Measurements from ENCODE around the gene GBF1.
A peak's percentile ranks its signal among the peaks of the same experiment; 100 is the strongest.

Gene GBF1

GRCh38 chr10:102395400-102396316 is 150.3 kb downstream of the GBF1 start, which contains the start of gene NFKB2:
TSS of gene NFKB2 (plus strand) at chr10:102395705. CDS start at chr10:102395960, 255 bp downstream.
- ATAC-seq, result peak; percentile 64
- Mint-ChIP-seq H3K27me3 (no peaks in the 10 kb centered on the region), H3K27ac (peak within 1 kb of the TSS; percentile 99), H3K4me3 (peak within 1 kb of the TSS; percentile 94), H3K9me3 (no peaks in the 10 kb centered on the region), H3K36me3 (peaks cover 47% of the 10 kb centered on the region), H3K4me1 (peaks cover 62% of the 10 kb centered on the region)

- no peak for ATAC-seq
- peak overlapping the region; percentile 99 for H3K27ac Mint-ChIP-seq
- no peaks in the 10 kb centered on the region for H3K27me3 Mint-ChIP-seq
- no peaks in the 10 kb centered on the region for H3K9me3 Mint-ChIP-seq
- peaks cover 64% of the 10 kb centered on the region for H3K4me1 Mint-ChIP-seq
- H3K36me3 Mint-ChIP-seq, result peaks cover 52% of the 10 kb centered on the region
- H3K4me3 Mint-ChIP-seq, result peak overlapping the region; percentile 94
Measured at GRCh38 chr10:102396317-102396650, 151.0 kb downstream of the GBF1 start.

DNA sequence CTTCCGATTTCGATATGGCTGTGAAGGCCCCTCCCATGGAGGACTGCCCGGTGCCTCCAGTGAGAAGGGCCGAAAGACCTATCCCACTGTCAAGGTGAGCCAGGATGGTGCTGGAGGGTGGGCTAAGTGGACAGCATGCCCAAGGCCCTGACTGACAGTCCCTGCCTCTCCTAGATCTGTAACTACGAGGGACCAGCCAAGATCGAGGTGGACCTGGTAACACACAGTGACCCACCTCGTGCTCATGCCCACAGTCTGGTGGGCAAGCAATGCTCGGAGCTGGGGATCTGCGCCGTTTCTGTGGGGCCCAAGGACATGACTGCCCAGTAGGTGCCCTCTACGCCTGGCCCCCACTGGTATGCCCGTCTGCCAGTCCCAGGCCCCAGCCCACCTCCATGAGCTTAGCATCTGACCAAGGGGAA is 151.4 kb downstream of the GBF1 start:
- Mint-ChIP-seq H3K9me3 (no peaks in the 10 kb centered on the region), H3K4me3 (peak overlapping the region; percentile 94), H3K27me3 (no peaks in the 10 kb centered on the region), H3K27ac (peak overlapping the region; percentile 99), H3K4me1 (peaks cover 68% of the 10 kb centered on the region), H3K36me3 (peaks cover 56% of the 10 kb centered on the region)
- no peak for ATAC-seq

DNA sequence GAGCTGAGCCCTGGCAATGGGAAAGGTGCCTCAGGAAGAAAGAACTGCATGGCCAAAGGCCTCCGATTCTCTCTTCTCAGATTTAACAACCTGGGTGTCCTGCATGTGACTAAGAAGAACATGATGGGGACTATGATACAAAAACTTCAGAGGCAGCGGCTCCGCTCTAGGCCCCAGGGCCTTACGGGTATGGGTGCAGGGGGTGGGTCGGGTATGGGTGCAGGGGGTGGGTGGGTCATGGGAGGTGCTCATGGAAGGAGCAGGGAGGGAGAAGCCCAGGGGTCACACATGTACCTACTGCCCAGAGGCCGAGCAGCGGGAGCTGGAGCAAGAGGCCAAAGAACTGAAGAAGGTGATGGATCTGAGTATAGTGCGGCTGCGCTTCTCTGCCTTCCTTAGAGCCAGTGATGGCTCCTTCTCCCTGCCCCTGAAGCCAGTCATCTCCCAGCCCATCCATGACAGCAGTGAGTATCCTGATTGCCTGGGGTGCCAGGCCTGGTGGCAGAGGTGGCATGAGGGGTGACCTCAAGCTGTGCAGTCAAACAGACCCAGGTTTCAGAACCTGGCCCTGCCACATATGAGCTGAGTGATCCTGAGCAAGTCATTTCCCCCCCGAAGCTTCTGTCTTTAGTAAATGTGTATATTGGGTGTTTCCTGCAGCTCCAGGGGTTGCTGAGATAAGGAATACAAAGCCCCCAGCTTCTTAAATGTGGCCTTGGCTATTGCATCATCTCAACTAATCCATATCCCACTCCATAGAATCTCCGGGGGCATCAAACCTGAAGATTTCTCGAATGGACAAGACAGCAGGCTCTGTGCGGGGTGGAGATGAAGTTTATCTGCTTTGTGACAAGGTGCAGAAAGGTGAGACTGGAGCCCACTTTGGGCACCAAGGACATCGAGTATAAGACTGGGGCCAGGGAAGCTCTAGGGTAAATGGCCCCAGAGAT is 152.2 kb downstream of the GBF1 start:
- no peak for ATAC-seq
- peak overlapping the region; percentile 99 for H3K27ac Mint-ChIP-seq
- H3K4me1 Mint-ChIP-seq, result peaks cover 72% of the 10 kb centered on the region
- peaks cover 64% of the 10 kb centered on the region for H3K36me3 Mint-ChIP-seq
- H3K9me3 Mint-ChIP-seq, result no peaks in the 10 kb centered on the region
- peak overlapping the region; percentile 94 for H3K4me3 Mint-ChIP-seq
- no peaks in the 10 kb centered on the region for H3K27me3 Mint-ChIP-seq

GRCh38 chr10:102398172-102399020 is 153.1 kb downstream of the GBF1 start:
- H3K27me3 Mint-ChIP-seq, result no peaks in the 10 kb centered on the region
- H3K9me3 Mint-ChIP-seq, result no peaks in the 10 kb centered on the region
- peaks cover 66% of the 10 kb centered on the region for H3K36me3 Mint-ChIP-seq
- H3K4me3 Mint-ChIP-seq, result peak overlapping the region; percentile 94
- H3K4me1 Mint-ChIP-seq, result peaks cover 70% of the 10 kb centered on the region
- no peak for ATAC-seq
- peak overlapping the region; percentile 85 for H3K27ac Mint-ChIP-seq

DNA sequence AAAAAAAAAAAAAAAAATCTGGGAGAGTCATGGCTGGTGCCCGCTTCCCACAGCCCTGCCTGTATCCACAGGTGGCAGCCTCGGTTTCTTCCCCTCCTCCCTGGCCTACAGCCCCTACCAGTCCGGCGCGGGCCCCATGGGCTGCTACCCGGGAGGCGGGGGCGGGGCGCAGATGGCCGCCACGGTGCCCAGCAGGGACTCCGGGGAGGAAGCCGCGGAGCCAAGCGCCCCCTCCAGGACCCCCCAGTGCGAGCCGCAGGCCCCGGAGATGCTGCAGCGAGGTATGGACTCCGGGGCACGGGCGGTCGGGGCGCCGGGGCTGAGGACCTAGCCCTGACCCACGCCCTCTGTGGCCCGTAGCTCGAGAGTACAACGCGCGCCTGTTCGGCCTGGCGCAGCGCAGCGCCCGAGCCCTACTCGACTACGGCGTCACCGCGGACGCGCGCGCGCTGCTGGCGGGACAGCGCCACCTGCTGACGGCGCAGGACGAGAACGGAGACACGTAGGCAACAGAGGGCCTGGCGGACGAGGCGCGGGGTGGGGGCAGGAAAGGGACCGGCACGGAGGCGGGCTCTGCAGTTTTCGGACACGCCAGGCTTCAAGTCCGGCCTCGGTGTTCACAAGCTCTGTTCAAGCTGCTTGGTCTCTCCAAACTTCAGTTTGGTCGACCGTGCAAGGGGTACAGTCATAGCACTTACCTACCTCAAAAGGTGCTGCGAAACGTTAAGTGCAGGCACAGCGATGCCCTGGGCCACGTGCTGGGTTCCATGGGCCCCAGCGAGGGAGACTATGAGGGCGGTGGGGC is 154.1 kb downstream of the GBF1 start:
- H3K9me3 Mint-ChIP-seq, result no peaks in the 10 kb centered on the region
- H3K27ac Mint-ChIP-seq, result peak overlapping the region; percentile 85
- H3K4me1 Mint-ChIP-seq, result peaks cover 70% of the 10 kb centered on the region
- ATAC-seq, result peak; percentile 64
- H3K27me3 Mint-ChIP-seq, result no peaks in the 10 kb centered on the region
- peak overlapping the region; percentile 94 for H3K4me3 Mint-ChIP-seq
- H3K36me3 Mint-ChIP-seq, result peaks cover 66% of the 10 kb centered on the region

DNA sequence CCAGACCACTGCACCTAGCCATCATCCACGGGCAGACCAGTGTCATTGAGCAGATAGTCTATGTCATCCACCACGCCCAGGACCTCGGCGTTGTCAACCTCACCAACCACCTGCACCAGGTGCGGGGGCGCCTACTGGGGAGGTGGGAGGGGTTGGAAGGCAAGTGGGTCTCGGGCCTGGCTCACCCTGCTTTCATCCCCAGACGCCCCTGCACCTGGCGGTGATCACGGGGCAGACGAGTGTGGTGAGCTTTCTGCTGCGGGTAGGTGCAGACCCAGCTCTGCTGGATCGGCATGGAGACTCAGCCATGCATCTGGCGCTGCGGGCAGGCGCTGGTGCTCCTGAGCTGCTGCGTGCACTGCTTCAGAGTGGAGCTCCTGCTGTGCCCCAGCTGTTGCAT is 154.7 kb downstream of the GBF1 start:
- Mint-ChIP-seq H3K9me3 (no peaks in the 10 kb centered on the region), H3K4me3 (peak overlapping the region; percentile 94), H3K4me1 (peaks cover 70% of the 10 kb centered on the region), H3K27me3 (no peaks in the 10 kb centered on the region), H3K27ac (peak overlapping the region; percentile 85), H3K36me3 (peaks cover 66% of the 10 kb centered on the region)
- ATAC-seq, result no peak

DNA sequence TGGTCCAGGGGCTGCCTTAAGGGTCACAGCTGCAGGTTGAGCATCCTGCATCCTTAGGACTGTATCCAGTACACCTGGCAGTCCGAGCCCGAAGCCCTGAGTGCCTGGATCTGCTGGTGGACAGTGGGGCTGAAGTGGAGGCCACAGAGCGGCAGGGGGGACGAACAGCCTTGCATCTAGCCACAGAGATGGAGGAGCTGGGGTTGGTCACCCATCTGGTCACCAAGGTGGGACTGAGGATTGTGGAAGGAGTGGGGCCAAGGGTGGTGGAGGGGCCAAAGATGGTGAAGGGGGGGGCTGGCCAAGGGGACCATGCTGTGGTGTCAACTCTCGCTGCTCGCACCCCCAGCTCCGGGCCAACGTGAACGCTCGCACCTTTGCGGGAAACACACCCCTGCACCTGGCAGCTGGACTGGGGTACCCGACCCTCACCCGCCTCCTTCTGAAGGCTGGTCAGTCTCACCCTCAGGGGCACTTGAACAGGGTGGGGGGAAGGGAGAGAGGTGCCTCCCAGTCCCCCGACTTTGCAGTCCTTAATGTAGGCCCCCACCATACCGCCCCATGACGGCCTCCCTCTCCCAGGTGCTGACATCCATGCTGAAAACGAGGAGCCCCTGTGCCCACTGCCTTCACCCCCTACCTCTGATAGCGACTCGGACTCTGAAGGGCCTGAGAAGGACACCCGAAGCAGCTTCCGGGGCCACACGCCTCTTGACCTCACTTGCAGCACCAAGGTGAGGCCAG is 155.4 kb downstream of the GBF1 start:
- Mint-ChIP-seq H3K36me3 (peaks cover 66% of the 10 kb centered on the region), H3K4me1 (peaks cover 70% of the 10 kb centered on the region), H3K4me3 (peak overlapping the region; percentile 94), H3K27me3 (no peaks in the 10 kb centered on the region), H3K9me3 (no peaks in the 10 kb centered on the region), H3K27ac (no peak overlapping the region)
- ATAC-seq, result no peak

GRCh38 chr10:102401342-102401654 is 156.0 kb downstream of the GBF1 start:
- no peak for ATAC-seq

DNA sequence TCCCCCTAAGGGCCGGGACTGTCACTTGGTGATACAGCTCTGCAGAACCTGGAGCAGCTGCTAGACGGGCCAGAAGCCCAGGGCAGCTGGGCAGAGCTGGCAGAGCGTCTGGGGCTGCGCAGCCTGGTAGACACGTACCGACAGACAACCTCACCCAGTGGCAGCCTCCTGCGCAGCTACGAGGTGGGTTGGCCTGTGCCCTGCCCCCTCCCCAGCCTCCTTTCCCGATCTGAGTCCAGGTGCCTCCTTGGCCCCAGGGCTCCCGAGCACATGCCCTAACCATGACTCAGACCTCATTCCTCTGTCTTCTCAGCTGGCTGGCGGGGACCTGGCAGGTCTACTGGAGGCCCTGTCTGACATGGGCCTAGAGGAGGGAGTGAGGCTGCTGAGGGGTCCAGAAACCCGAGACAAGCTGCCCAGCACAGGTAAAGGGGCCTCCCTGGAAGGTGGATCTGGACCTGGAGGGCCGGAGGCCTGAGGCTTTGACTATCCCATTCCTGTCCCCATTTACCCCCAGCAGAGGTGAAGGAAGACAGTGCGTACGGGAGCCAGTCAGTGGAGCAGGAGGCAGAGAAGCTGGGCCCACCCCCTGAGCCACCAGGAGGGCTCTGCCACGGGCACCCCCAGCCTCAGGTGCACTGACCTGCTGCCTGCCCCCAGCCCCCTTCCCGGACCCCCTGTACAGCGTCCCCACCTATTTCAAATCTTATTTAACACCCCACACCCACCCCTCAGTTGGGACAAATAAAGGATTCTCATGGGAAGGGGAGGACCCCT is 156.6 kb downstream of the GBF1 start:
- H3K9me3 Mint-ChIP-seq, result no peaks in the 10 kb centered on the region
- H3K27ac Mint-ChIP-seq, result no peak overlapping the region
- peaks cover 60% of the 10 kb centered on the region for H3K4me1 Mint-ChIP-seq
- H3K4me3 Mint-ChIP-seq, result peak overlapping the region; percentile 15
- H3K36me3 Mint-ChIP-seq, result peaks cover 54% of the 10 kb centered on the region
- H3K27me3 Mint-ChIP-seq, result peaks cover 3% of the 10 kb centered on the region
- ATAC-seq, result no peak

More at GRCh38 chr10:102401342-102401654, 156.0 kb downstream of the GBF1 start:
- peaks cover 60% of the 10 kb centered on the region for H3K36me3 Mint-ChIP-seq
- peak overlapping the region; percentile 15 for H3K4me3 Mint-ChIP-seq
- no peaks in the 10 kb centered on the region for H3K27me3 Mint-ChIP-seq
- no peak overlapping the region for H3K27ac Mint-ChIP-seq
- no peaks in the 10 kb centered on the region for H3K9me3 Mint-ChIP-seq
- H3K4me1 Mint-ChIP-seq, result peaks cover 66% of the 10 kb centered on the region

- Mint-ChIP-seq H3K27ac (no peak overlapping the region), H3K36me3 (peaks cover 48% of the 10 kb centered on the region), H3K9me3 (no peaks in the 10 kb centered on the region), H3K4me3 (no peak overlapping the region), H3K4me1 (peaks cover 54% of the 10 kb centered on the region), H3K27me3 (peaks cover 9% of the 10 kb centered on the region)
- ATAC-seq, result no peak
Measured at GRCh38 chr10:102402512-102402896, 157.2 kb downstream of the GBF1 start.

GRCh38 chr10:102403115-102403514 is 157.8 kb downstream of the GBF1 start:
- peaks cover 49% of the 10 kb centered on the region for H3K4me1 Mint-ChIP-seq
- H3K27me3 Mint-ChIP-seq, result peaks cover 15% of the 10 kb centered on the region
- no peaks in the 10 kb centered on the region for H3K9me3 Mint-ChIP-seq
- H3K4me3 Mint-ChIP-seq, result no peak overlapping the region
- H3K27ac Mint-ChIP-seq, result no peak overlapping the region
- peaks cover 42% of the 10 kb centered on the region for H3K36me3 Mint-ChIP-seq
- ATAC-seq, result no peak

Measured in stimulated activated memory B cell treated with anti-CD40 and anti-IgM and Interleukin-4, amounts not matched to agents 10 μg/mL and 1 μg/mL and 100 μg/mL, for 72 hours (primary cell).